GM13977 (cell line): ENCODE measurements around the gene PSMD11.

Source experiments
- DNase-seq: peaks from one replicate; pipeline ENCODE4 v3.0.0; 2012; ENCODE audit warnings: low spot score
- CTCF ChIP-seq: IDR thresholded peaks from 2 replicates; pipeline ENCODE4 v1.5.1; 2012; ENCODE audit warnings: mild to moderate bottlenecking, control low read depth; ENCODE audit not compliant: insufficient read depth; ENCODE audit errors: extremely low read depth, missing control alignments
- in situ Hi-C: fragments of 300-500 bp; cut with MboI; formaldehyde crosslinking; loops from one replicate; pipeline ENCODE4 v1.12.0; 2022; ENCODE audit warnings: low sequenced_read_pairs, low pct_unique_long_range_greater_than_20kb, mixed read lengths, inconsistent platforms; ENCODE audit not compliant: unreplicated experiment

The PSMD11 gene

GRCh38 chr17:32484041-32484461, 39.7 kb downstream of the PSMD11 start:
- DNase-seq: no peak
- no peak for TF ChIP-seq CTCF
- in situ Hi-C loops: loop anchor here (25.0 kb wide), 1 partner anchor 128 kb away; no protein-coding TSS in a partner anchor

GRCh38 chr17:32484628-32485027, 40.3 kb downstream of the PSMD11 start:
- no peak for DNase-seq
- in situ Hi-C loops: loop anchor here (25.0 kb wide), 1 partner anchor 128 kb away; no protein-coding TSS in a partner anchor
- no peak for TF ChIP-seq CTCF

GRCh38 chr17:32485261-32486110, 41.2 kb downstream of the PSMD11 start:
- in situ Hi-C loops: loop anchor here (25.0 kb wide), 1 partner anchor 127 kb away; no protein-coding TSS in a partner anchor
- no peak for DNase-seq
- TF ChIP-seq CTCF: no peak

- peak; percentile 94 for DNase-seq
- in situ Hi-C loops: loop anchor here (25.0 kb wide), 1 partner anchor 126 kb away; no protein-coding TSS in a partner anchor
- no peak for TF ChIP-seq CTCF
Measured at GRCh38 chr17:32486111-32486700, 41.9 kb downstream of the PSMD11 start.

GRCh38 chr17:32486701-32487472, 42.6 kb downstream of the PSMD11 start, which contains the start of gene CDK5R1:
CDK5R1 (plus strand) TSS chr17:32486993; CDS start chr17:32487621, 628 bp downstream.
- no peak for TF ChIP-seq CTCF
- peak; percentile 91 for DNase-seq
- in situ Hi-C loops: loop anchor here (25.0 kb wide), 1 partner anchor 125 kb away; no protein-coding TSS in a partner anchor
